ENCODE data around the gene WFDC11. TPM values are rescaled to one million over a fixed set of nuclear protein-coding genes. Genes with fewer than 3 reads are reported as not detected.
"Not testable (repeated sequence)": the region's sequence is repeated elsewhere in the genome, so short reads cannot be mapped to it uniquely, and the experiment has no call there.

WFDC11 gene
- total RNA-seq, 1 experiment from 2014 or later: not detected

- Mint-ChIP-seq H3K27me3 (ENCODE audit: unreplicated experiment) (peaks cover 88% of the 10 kb centered on the region), H3K27ac (ENCODE audit: unreplicated experiment) (no peak overlapping the region), H3K9me3 (ENCODE audit: low read depth, unreplicated experiment) (no peaks in the 10 kb centered on the region), H3K4me1 (ENCODE audit: low read depth, unreplicated experiment) (no peaks in the 10 kb centered on the region), H3K4me3 (ENCODE audit: low read depth, unreplicated experiment) (no peak overlapping the region), H3K36me3 (ENCODE audit: insufficient read depth, unreplicated experiment) (no peaks in the 10 kb centered on the region)
- TF ChIP-seq, protein P1, sequence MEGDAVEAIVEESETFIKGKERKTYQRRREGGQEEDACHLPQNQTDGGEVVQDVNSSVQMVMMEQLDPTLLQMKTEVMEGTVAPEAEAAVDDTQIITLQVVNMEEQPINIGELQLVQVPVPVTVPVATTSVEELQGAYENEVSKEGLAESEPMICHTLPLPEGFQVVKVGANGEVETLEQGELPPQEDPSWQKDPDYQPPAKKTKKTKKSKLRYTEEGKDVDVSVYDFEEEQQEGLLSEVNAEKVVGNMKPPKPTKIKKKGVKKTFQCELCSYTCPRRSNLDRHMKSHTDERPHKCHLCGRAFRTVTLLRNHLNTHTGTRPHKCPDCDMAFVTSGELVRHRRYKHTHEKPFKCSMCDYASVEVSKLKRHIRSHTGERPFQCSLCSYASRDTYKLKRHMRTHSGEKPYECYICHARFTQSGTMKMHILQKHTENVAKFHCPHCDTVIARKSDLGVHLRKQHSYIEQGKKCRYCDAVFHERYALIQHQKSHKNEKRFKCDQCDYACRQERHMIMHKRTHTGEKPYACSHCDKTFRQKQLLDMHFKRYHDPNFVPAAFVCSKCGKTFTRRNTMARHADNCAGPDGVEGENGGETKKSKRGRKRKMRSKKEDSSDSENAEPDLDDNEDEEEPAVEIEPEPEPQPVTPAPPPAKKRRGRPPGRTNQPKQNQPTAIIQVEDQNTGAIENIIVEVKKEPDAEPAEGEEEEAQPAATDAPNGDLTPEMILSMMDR (IDR thresholded peaks at IDR 0.05; ENCODE audit: unreplicated experiment): no peak
- DNase-seq: no peak
- CTCF ChIA-PET: interaction anchor here (0.7 to 1.2 kb wide), 2 partner anchors 43 to 350 kb away, joined by 3 read pairs; partner anchors contain the start of gene WFDC10A
- intact Hi-C loops (cut with micrococcal nuclease; ENCODE audit: unreplicated experiment): no loop called here
- no TSS peak for BruUV-seq (replicated peaks)
These were observed 2.7 kb upstream of the WFDC11 start for GRCh38 chr20:45672765-45673164.

- H3K27ac Mint-ChIP-seq (ENCODE audit: unreplicated experiment); H3K4me3 Mint-ChIP-seq (ENCODE audit: low read depth, unreplicated experiment); H3K4me1 Mint-ChIP-seq (ENCODE audit: low read depth, unreplicated experiment); BruUV-seq (replicated peaks); CTCF ChIA-PET; DNase-seq; H3K36me3 Mint-ChIP-seq (ENCODE audit: insufficient read depth, unreplicated experiment); intact Hi-C loops (cut with micrococcal nuclease; ENCODE audit: unreplicated experiment); H3K9me3 Mint-ChIP-seq (ENCODE audit: low read depth, unreplicated experiment): not testable (repeated sequence)
- peaks cover 44% of the 10 kb centered on the region for H3K27me3 Mint-ChIP-seq (ENCODE audit: unreplicated experiment)
These were observed 13.0 kb downstream of the WFDC11 start for GRCh38 chr20:45657038-45657437.

DNA sequence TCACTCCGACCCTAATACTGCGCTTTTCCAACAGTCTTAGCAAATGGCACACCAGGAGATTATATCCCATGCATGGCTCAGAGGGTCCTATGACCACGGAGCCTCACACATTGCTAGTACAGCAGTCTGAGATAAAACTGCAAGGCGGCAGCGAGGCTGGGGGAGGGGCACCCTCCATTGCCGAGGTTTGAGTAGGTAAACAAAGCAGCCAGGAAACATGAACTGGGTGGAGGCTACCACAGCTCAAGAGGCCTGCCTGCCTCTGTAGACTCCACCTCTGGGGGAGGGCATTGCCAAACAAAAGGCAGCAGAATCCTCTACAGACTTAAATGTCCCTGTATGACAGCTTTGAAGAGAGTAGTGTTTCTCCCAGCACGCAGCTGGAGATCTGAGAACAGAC, 18.3 kb downstream of the WFDC11 start:
- peaks cover 59% of the 10 kb centered on the region for H3K27me3 Mint-ChIP-seq (ENCODE audit: unreplicated experiment)
- H3K36me3 Mint-ChIP-seq (ENCODE audit: insufficient read depth, unreplicated experiment); BruUV-seq (replicated peaks); CTCF ChIA-PET; H3K9me3 Mint-ChIP-seq (ENCODE audit: low read depth, unreplicated experiment); H3K4me3 Mint-ChIP-seq (ENCODE audit: low read depth, unreplicated experiment); H3K4me1 Mint-ChIP-seq (ENCODE audit: low read depth, unreplicated experiment); intact Hi-C loops (cut with micrococcal nuclease; ENCODE audit: unreplicated experiment); H3K27ac Mint-ChIP-seq (ENCODE audit: unreplicated experiment): not testable (repeated sequence)
- peak; percentile 22 for DNase-seq

- H3K4me3 Mint-ChIP-seq (ENCODE audit: low read depth, unreplicated experiment): no peak overlapping the region
- H3K4me1 Mint-ChIP-seq (ENCODE audit: low read depth, unreplicated experiment): no peaks in the 10 kb centered on the region
- no peak overlapping the region for H3K27ac Mint-ChIP-seq (ENCODE audit: unreplicated experiment)
- TF ChIP-seq, protein P1 (IDR thresholded peaks at IDR 0.05; ENCODE audit: unreplicated experiment): no peak
- no peak for DNase-seq
- H3K27me3 Mint-ChIP-seq (ENCODE audit: unreplicated experiment): peaks cover 46% of the 10 kb centered on the region
- intact Hi-C loops (cut with micrococcal nuclease; ENCODE audit: unreplicated experiment): no loop called here
- H3K9me3 Mint-ChIP-seq (ENCODE audit: low read depth, unreplicated experiment): no peaks in the 10 kb centered on the region
- BruUV-seq (replicated peaks): no TSS peak
- H3K36me3 Mint-ChIP-seq (ENCODE audit: insufficient read depth, unreplicated experiment): no peaks in the 10 kb centered on the region
- CTCF ChIA-PET: no interaction called here
These were observed 20.7 kb downstream of the WFDC11 start for GRCh38 chr20:45649312-45649863.

DNA sequence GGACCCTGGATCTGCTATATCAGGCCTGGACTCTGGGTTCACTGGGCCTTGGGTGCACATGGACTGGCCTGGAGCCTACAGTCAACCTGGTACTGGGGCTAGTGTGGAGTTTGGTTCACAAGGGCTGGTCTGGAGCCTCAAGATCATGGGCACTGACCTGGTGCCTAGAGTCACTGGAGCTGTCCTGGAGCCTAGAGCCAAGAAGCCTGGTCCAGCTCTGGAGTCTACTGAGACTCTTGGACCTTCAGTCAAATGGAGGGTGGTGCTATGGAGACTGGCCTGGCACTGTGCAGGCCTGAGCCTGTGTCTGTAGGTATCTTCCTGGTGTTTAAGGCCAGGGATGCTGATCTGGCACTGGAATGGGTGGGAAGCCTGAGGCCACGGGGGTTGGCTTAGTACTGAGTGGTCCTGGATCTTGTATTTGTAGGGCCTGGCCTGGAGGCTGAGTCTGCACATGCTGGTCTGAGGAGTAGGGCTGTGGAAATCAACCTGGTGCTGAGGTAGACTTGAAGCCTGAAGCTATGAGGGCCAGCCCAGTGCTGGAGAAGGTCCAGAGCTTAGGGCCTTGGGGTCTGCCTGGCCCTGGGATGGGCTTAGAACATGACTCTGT, 22.5 kb downstream of the WFDC11 start:
- BruUV-seq (replicated peaks): no TSS peak
- intact Hi-C loops (cut with micrococcal nuclease; ENCODE audit: unreplicated experiment): no loop called here
- Mint-ChIP-seq H3K4me3 (ENCODE audit: low read depth, unreplicated experiment) (no peak overlapping the region), H3K9me3 (ENCODE audit: low read depth, unreplicated experiment) (no peaks in the 10 kb centered on the region), H3K36me3 (ENCODE audit: insufficient read depth, unreplicated experiment) (no peaks in the 10 kb centered on the region), H3K27me3 (ENCODE audit: unreplicated experiment) (peaks cover 38% of the 10 kb centered on the region), H3K4me1 (ENCODE audit: low read depth, unreplicated experiment) (no peaks in the 10 kb centered on the region), H3K27ac (ENCODE audit: unreplicated experiment) (no peak overlapping the region)
- TF ChIP-seq, protein P1 (IDR thresholded peaks at IDR 0.05; ENCODE audit: unreplicated experiment): no peak
- DNase-seq: no peak
- CTCF ChIA-PET: interaction anchor here (1.4 kb wide), 1 partner anchor 123 kb away, joined by 3 read pairs; no protein-coding TSS in a partner anchor
